Memory B cell (primary cell): ENCODE results near the gene CMAS.

Source experiments
- ATAC-seq: fragments of 150-1000 bp; cut with Tn5 transposase; 2 replicates; pipeline ENCODE4 v1.10.0; 2021; ENCODE audit warnings: low read depth, mild to moderate bottlenecking, moderate library complexity
- DNase-seq, 2 donors: peaks; one replicate each; pipeline ENCODE4 v3.0.0; 2022; ENCODE audit warnings: low spot score in 2 of 2
- H3K27ac Mint-ChIP-seq: one replicate; pipeline ENCODE4 v1.8.0; 2022; ENCODE audit warnings: mild to moderate bottlenecking, moderate library complexity, mixed read lengths
- H3K27me3 Mint-ChIP-seq: one replicate; pipeline ENCODE4 v1.8.0; 2022; ENCODE audit warnings: mixed read lengths
- H3K36me3 Mint-ChIP-seq: one replicate; pipeline ENCODE4 v1.8.0; 2022; ENCODE audit warnings: mild to moderate bottlenecking, mixed read lengths
- H3K4me1 Mint-ChIP-seq: one replicate; pipeline ENCODE4 v1.8.0; 2022; ENCODE audit warnings: mixed read lengths
- H3K4me3 Mint-ChIP-seq: one replicate; pipeline ENCODE4 v1.8.0; 2022; ENCODE audit warnings: mild to moderate bottlenecking, moderate library complexity, mixed read lengths
- H3K9me3 Mint-ChIP-seq: one replicate; pipeline ENCODE4 v1.8.0; 2022; ENCODE audit warnings: mixed read lengths

The CMAS gene

DNA sequence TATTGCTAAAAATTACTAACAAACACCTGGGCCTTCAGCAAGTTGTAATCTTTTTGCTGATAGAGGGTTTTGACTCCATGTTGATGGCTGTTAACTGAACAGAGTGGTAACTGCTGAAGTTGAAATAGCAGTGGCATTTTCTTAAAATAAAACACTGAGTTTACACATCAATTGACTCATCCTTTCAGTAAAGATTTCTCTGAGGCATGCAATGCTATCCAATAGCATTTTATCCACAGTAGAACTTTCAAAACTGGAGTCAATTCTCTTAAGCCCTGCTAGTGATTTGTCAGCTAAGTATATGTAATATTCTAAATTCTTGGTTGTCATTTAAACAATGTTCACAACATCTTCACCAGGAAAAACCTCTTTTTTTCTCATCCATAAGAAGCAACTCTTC lies 59.5 kb downstream of the CMAS start:
- ATAC-seq: no peak

DNA sequence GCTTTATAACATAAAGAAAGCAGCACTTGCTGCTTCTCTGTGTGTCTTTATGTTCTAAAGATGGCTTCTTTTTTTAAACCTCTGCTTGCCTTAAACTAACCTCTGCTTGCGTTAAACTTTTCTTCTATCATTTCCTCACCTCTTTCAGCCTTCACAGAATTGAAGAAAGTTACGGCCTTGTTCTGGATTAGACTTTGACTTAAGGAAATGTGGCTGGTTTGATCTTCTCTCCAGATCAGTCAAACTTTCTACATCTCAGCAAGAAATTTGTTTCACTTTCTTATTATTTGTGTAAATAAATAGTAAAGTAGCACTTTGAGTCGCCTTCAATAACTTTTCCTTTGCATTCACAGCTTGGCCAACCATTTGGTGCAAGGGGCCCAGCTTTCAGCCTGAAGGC lies 64.2 kb downstream of the CMAS start:
- H3K9me3 Mint-ChIP-seq: no peaks in the 10 kb centered on the region
- H3K36me3 Mint-ChIP-seq: no peaks in the 10 kb centered on the region
- H3K4me3 Mint-ChIP-seq: no peak overlapping the region
- H3K4me1 Mint-ChIP-seq: no peaks in the 10 kb centered on the region
- H3K27me3 Mint-ChIP-seq: peaks cover 7% of the 10 kb centered on the region
- ATAC-seq (no peak), DNase-seq (no peak)
- no peak overlapping the region for H3K27ac Mint-ChIP-seq

More for the DNA sequence above, 59.5 kb downstream of the CMAS start:
- H3K4me3 Mint-ChIP-seq: no peak overlapping the region
- H3K4me1 Mint-ChIP-seq: no peaks in the 10 kb centered on the region
- H3K36me3 Mint-ChIP-seq: no peaks in the 10 kb centered on the region
- no peak overlapping the region for H3K27ac Mint-ChIP-seq
- DNase-seq: no peak
- H3K27me3 Mint-ChIP-seq: peaks cover 11% of the 10 kb centered on the region
- no peaks in the 10 kb centered on the region for H3K9me3 Mint-ChIP-seq
